ENCODE data around the gene INPP5A.

Gene INPP5A

DNA sequence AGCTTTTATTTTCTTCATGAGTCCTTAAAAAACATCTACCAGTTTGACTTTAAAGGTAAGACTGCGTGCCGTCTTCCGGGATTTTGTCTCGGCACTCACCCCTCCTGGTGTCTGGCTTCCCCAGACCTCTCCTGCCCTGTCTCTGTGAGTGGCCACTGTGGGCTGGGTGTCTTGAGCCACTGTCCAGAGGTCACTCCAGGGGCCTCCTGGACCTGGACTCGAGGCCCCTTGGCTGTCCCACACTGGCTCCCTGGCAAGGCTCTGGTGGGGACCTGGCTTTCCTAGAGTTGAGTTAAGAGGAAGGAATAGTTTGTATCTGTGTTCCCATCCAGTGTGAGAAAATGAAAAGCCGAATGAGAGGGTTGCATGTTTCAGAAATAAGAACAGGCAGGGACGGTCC, 152.8 kb downstream of the INPP5A start:
- H3K27me3 ChIP-seq (replicated peaks) = no peaks in the 10 kb centered on the region
- in situ Hi-C loops (cut with HindIII; ENCODE audit: low pct_ligation_motif_present, low sequenced_read_pairs) = no loop called here

DNA sequence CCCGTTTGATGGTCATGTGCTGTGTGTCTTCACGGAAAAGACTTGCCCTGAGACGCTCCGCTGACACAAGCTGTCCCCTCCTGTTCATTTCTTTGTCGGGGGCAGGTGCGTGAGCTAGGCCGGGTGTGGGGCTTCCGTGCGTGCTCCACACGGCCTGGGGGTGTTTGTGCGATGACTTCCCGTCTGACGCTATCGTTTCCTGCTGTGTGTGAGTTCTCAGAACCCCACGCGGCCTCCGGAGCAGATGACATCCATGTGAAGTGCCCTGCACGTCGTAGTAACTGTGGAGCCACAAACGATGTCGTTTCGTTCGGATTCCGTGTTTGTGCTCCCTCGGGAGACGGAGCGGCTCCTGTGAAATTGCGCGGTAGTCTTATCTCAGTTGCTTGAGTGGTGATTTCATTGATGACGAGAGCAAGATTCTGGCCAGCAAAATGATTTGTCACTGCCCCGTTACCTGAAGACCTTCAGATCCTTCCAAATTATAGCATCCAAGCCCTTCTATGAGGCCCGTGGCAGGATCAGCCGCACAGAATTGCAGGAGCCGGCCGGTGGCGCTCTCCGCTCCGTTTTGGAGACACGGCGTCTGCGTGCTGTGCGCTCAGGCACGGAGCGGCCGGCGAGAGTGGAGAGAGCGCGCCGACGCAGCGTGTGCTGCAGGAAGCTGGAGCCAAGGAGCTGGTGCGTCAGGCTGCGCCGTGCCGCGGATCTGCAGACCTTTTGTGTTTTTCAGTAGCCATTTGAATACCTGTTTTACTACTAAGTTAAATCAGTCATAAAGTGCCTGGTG, 153.4 kb downstream of the INPP5A start:
- in situ Hi-C loops (cut with HindIII; ENCODE audit: low pct_ligation_motif_present, low sequenced_read_pairs) = no loop called here
- Histone ChIP-seq H3K4me3 (ENCODE audit: low read depth, low read length) (no peak overlapping the region), H3K36me3 (replicated peaks) (peaks cover 4% of the 10 kb centered on the region), H3K27me3 (replicated peaks) (no peaks in the 10 kb centered on the region), H3K27ac (no peak overlapping the region)
- DNase-seq = no peak
- TF ChIP-seq, protein P1, sequence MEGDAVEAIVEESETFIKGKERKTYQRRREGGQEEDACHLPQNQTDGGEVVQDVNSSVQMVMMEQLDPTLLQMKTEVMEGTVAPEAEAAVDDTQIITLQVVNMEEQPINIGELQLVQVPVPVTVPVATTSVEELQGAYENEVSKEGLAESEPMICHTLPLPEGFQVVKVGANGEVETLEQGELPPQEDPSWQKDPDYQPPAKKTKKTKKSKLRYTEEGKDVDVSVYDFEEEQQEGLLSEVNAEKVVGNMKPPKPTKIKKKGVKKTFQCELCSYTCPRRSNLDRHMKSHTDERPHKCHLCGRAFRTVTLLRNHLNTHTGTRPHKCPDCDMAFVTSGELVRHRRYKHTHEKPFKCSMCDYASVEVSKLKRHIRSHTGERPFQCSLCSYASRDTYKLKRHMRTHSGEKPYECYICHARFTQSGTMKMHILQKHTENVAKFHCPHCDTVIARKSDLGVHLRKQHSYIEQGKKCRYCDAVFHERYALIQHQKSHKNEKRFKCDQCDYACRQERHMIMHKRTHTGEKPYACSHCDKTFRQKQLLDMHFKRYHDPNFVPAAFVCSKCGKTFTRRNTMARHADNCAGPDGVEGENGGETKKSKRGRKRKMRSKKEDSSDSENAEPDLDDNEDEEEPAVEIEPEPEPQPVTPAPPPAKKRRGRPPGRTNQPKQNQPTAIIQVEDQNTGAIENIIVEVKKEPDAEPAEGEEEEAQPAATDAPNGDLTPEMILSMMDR (IDR thresholded peaks at IDR 0.05; ENCODE audit: low read depth, low read length, missing control alignments) = no peak

More for the DNA sequence above, 152.8 kb downstream of the INPP5A start:
- DNase-seq = no peak
- no peak overlapping the region for H3K27ac ChIP-seq
- peaks cover 4% of the 10 kb centered on the region for H3K36me3 ChIP-seq (replicated peaks)
- no peak overlapping the region for H3K4me3 ChIP-seq (ENCODE audit: low read depth, low read length)
- TF ChIP-seq, protein P1 (IDR thresholded peaks at IDR 0.05; ENCODE audit: low read depth, low read length, missing control alignments) = no peak

GRCh38 chr10:132691711-132692153, 154.1 kb downstream of the INPP5A start:
- no peak overlapping the region for H3K4me3 ChIP-seq (ENCODE audit: low read depth, low read length)
- no peak for DNase-seq
- peaks cover 4% of the 10 kb centered on the region for H3K36me3 ChIP-seq (replicated peaks)
- in situ Hi-C loops (cut with HindIII; ENCODE audit: low pct_ligation_motif_present, low sequenced_read_pairs) = no loop called here
- H3K27ac ChIP-seq = no peak overlapping the region
- H3K27me3 ChIP-seq (replicated peaks) = no peaks in the 10 kb centered on the region
- TF ChIP-seq, protein P1 (IDR thresholded peaks at IDR 0.05; ENCODE audit: low read depth, low read length, missing control alignments) = no peak

DNA sequence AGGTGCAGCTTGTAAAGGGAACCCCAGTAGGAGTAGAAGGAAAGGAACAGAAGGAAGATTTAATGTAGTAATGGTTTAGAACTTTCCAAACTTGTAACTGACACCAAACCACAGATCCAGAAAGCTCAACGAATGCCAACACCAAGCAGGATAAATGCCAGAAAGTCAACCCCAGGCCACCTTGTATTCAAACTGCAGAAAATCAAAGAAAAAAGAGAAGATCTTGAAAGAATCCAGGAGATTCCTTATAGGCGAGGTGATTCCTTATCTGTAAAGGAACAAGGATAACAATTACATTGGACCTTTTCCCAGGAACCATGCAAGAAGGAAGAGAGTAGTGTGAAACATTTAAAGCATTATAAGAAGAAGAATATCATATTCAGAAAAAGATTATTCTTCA, 154.7 kb downstream of the INPP5A start:
- peaks cover 4% of the 10 kb centered on the region for H3K36me3 ChIP-seq (replicated peaks)
- in situ Hi-C loops (cut with HindIII; ENCODE audit: low pct_ligation_motif_present, low sequenced_read_pairs) = no loop called here

GRCh38 chr10:132693676-132694075, 156.1 kb downstream of the INPP5A start:
- Histone ChIP-seq H3K27me3 (replicated peaks) (no peaks in the 10 kb centered on the region), H3K4me3 (ENCODE audit: low read depth, low read length) (no peak overlapping the region), H3K36me3 (replicated peaks) (peaks cover 4% of the 10 kb centered on the region), H3K27ac (no peak overlapping the region)
- peak; percentile 69 for DNase-seq
- in situ Hi-C loops (cut with HindIII; ENCODE audit: low pct_ligation_motif_present, low sequenced_read_pairs) = no loop called here
- TF ChIP-seq, protein P1 (IDR thresholded peaks at IDR 0.05; ENCODE audit: low read depth, low read length, missing control alignments) = no peak

More for the DNA sequence above, 154.7 kb downstream of the INPP5A start:
- Histone ChIP-seq H3K4me3 (ENCODE audit: low read depth, low read length) (no peak overlapping the region), H3K27me3 (replicated peaks) (no peaks in the 10 kb centered on the region), H3K27ac (no peak overlapping the region)
- TF ChIP-seq, protein P1 (IDR thresholded peaks at IDR 0.05; ENCODE audit: low read depth, low read length, missing control alignments) = no peak
- no peak for DNase-seq
